ENCODE results near the gene GALNT2. TPM values are rescaled to one million over a fixed set of nuclear protein-coding genes. Genes with fewer than 3 reads are reported as not detected.

GALNT2 gene
- total and polyA plus RNA-seq, 2 of the 13 experiments (the other 11 are each of a cell fraction or from before 2014, with no cell fraction given): 39.3 to 39.6 TPM

DNA sequence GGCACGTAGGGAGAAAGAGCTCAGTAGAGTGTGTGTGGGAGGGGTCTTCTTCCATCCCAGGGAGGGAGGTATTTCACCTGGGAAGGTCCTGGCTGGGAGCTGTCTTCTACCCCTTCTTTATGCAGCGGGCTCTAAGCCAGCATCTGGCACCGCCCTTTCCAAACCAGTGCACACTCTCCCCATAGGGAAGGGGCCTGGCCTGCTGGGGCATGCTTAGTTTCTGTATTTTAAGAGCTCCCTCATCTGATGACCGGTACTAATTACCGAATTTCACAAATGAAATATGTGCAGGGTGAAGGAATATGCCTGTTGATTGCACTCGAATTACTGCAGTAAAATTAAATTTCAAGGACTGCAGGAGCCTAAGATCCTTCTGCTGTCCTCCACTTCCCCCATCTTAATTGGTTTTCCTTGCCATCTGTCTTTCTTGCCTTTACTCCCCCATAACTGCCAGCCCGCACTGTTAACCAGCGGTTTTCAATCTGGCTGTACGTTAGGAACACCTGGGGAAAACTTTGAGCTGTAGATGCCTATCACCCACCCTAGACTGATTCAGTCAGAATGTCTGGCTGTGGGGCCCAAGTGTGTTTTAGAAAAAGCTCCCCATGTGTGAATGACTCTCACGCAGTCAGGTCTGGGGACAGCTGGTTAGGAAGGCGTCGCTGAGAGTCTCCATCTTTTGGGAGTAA lies 20.1 kb downstream of the GALNT2 start:
- CTCF ChIA-PET (ENCODE audit: low intra/inter-chr PET ratio, low total read pairs): no interaction called here
- peaks cover 31% of the 10 kb centered on the region for H3K4me1 ChIP-seq (ENCODE audit: insufficient read depth, low read length)

DNA sequence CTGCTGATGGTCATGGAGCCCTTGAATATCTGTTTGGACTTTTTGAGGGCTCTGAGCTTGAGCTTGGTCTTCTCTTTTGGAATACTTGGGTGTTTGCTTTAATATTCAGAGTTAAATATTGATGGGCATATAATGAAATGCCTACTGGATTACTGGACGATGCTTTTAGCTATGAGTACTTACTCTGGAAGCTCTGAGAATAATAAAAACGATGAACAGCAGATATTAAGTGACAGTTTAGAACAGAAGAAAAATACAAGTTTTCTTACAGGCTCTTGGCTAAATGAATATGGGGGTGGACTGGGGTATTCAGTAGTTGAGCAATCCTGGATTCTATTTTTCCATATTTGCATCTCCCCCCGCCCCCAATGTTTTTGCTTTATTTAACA lies 20.7 kb downstream of the GALNT2 start:
- Histone ChIP-seq H3K27ac (ENCODE audit: extremely low read length, insufficient read depth, low read length) (no peak overlapping the region), H3K4me3 (replicated peaks in 1 of 3; ENCODE audit: insufficient read depth in 1 of 3, low read depth in 2 of 3, low read length in 3 of 3) (no peak overlapping the region), H3K4me1 (ENCODE audit: insufficient read depth, low read length) (peaks cover 31% of the 10 kb centered on the region), H4K20me1 (ENCODE audit: insufficient read depth, low read length) (peaks cover 20% of the 10 kb centered on the region), H3K9me3 (ENCODE audit: low read length) (no peaks in the 10 kb centered on the region), H2AFZ (ENCODE audit: low read length) (no peak overlapping the region), H3K9ac (ENCODE audit: insufficient read depth, low read depth, low read length) (no peak overlapping the region), H3K27me3 (ENCODE audit: control insufficient read depth in 1 of 2, insufficient read depth in 2 of 2, low read length in 2 of 2) (no peaks in the 10 kb centered on the region), H3K4me2 (ENCODE audit: low read depth, low read length) (no peak overlapping the region), H3K79me2 (ENCODE audit: insufficient read depth, low read length) (peaks cover 58% of the 10 kb centered on the region), H3K36me3 (replicated peaks in 1 of 2; ENCODE audit: control insufficient read depth in 1 of 2, insufficient read depth in 2 of 2, low read length in 2 of 2) (peaks cover 3 to 6% of the 10 kb centered on the region in 2 experiments; a peak in 2 of 5 replicates)
- CTCF ChIA-PET (ENCODE audit: low intra/inter-chr PET ratio, low total read pairs): no interaction called here
- POLR2A ChIA-PET: no interaction called here
- no peak for ATAC-seq
- FAIRE-seq: no peak
- DNase-seq (ENCODE audit: low spot score): no peak
- WGBS (ENCODE audit: low lambda C conversion rate): 91% methylated on average over 3 of the region's 3 CpGs
- TF ChIP-seq POLR2AphosphoS5 (IDR thresholded peaks at IDR 0.05; ENCODE audit: low read depth, low read length) (no peak), MATR3 (CRISPR knock-in tag; IDR thresholded peaks at IDR 0.05) (no peak), ZNF891 (CRISPR knock-in tag; IDR thresholded peaks at IDR 0.05) (no peak)
- no TSS peak for BruUV-seq (replicated peaks)
- in situ Hi-C loops (cut with HindIII; ENCODE audit: extremely low pct_ligation_motif_present, low pct_unique_long_range_greater_than_20kb): no loop called here
- intact Hi-C loops (cut with micrococcal nuclease; ENCODE audit: unreplicated experiment): no loop called here

More for the DNA sequence above, 20.1 kb downstream of the GALNT2 start:
- H3K9ac ChIP-seq (ENCODE audit: insufficient read depth, low read depth, low read length): no peak overlapping the region
- no peak for FAIRE-seq
- H4K20me1 ChIP-seq (ENCODE audit: insufficient read depth, low read length): peaks cover 21% of the 10 kb centered on the region
- no TSS peak for BruUV-seq (replicated peaks)
- H3K27ac ChIP-seq (ENCODE audit: extremely low read length, insufficient read depth, low read length): no peak overlapping the region
- in situ Hi-C loops (cut with HindIII; ENCODE audit: extremely low pct_ligation_motif_present, low pct_unique_long_range_greater_than_20kb): no loop called here
- H3K79me2 ChIP-seq (ENCODE audit: insufficient read depth, low read length): peaks cover 61% of the 10 kb centered on the region
- H3K27me3 ChIP-seq (ENCODE audit: control insufficient read depth in 1 of 2, insufficient read depth in 2 of 2, low read length in 2 of 2): no peaks in the 10 kb centered on the region
- no peak for ATAC-seq
- POLR2A ChIA-PET: interaction anchor here (0.7 kb wide), 1 partner anchor 18 kb away, joined by 3 read pairs; no protein-coding TSS in a partner anchor
- WGBS (ENCODE audit: low lambda C conversion rate): 99% methylated on average over 12 of the region's 12 CpGs
- TF ChIP-seq ZNF382 (CRISPR knock-in tag; IDR thresholded peaks at IDR 0.05; ENCODE audit: borderline replicate concordance) (no peak), MTF2 (CRISPR knock-in tag; IDR thresholded peaks at IDR 0.05; ENCODE audit: borderline replicate concordance) (no peak)
- H3K9me3 ChIP-seq (ENCODE audit: low read length): no peaks in the 10 kb centered on the region
- intact Hi-C loops (cut with micrococcal nuclease; ENCODE audit: unreplicated experiment): no loop called here
- H2AFZ ChIP-seq (ENCODE audit: low read length): no peak overlapping the region
- H3K36me3 ChIP-seq (replicated peaks in 1 of 2; ENCODE audit: control insufficient read depth in 1 of 2, insufficient read depth in 2 of 2, low read length in 2 of 2): peaks cover 3 to 6% of the 10 kb centered on the region in 2 experiments; a peak in 2 of 5 replicates
- H3K4me2 ChIP-seq (ENCODE audit: low read depth, low read length): no peak overlapping the region
- no peak for DNase-seq (ENCODE audit: low spot score)
- no peak overlapping the region for H3K4me3 ChIP-seq (replicated peaks in 1 of 3; ENCODE audit: insufficient read depth in 1 of 3, low read depth in 2 of 3, low read length in 3 of 3)

All from HepG2 (cell line).